NCI-H2171 (cell line): ENCODE data around the gene AP3D1.

Experiments
- DNase-seq: peaks from one replicate; lab custom pipeline; 2025; lab: John Stamatoyannopoulos, UW

The AP3D1 gene

DNA sequence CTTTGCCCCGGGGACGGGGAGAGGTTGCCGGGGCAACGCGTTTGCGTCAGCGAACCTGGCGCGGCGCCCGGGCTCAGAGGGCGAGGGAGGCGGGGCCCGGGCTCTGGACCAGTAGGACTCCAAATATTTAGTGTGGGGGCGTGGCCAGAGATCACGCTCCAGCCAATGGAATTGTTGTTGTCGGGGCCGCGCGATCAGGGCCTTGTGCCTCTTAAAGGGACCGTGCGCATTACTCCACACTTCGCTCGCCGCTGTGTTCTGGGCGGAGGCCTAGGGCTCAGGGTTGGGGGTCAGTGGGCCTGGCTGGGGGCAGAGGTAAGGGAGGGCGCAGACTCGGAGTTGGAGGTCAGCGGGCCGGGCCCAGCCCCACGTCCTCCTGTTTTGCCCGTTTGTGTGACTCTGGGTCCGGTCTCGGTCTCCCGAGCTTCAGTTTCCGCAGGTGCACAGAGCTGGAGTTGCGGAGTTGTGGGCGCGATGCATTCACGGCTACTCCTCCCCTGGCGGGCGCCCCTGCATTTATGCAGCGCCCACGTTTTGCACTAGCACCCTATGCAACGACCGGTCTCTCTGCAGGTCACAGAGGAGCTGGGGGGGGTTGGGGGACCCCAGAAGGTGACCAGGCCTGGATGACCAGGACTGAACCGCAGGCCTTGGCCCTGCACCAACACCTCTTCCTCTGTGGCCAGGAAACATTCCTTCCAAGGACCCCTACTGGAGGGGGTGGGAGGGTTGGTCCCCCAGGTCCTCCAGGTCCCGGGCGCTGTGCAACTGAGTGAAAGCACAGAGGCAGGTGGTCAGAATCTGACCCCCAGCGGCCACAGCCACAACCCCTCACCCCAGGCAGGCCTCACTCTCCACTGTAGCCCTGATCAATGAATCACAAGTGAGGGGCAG lies 89.6 kb downstream of the AP3D1 start:
- peak; percentile 99 for DNase-seq

DNA sequence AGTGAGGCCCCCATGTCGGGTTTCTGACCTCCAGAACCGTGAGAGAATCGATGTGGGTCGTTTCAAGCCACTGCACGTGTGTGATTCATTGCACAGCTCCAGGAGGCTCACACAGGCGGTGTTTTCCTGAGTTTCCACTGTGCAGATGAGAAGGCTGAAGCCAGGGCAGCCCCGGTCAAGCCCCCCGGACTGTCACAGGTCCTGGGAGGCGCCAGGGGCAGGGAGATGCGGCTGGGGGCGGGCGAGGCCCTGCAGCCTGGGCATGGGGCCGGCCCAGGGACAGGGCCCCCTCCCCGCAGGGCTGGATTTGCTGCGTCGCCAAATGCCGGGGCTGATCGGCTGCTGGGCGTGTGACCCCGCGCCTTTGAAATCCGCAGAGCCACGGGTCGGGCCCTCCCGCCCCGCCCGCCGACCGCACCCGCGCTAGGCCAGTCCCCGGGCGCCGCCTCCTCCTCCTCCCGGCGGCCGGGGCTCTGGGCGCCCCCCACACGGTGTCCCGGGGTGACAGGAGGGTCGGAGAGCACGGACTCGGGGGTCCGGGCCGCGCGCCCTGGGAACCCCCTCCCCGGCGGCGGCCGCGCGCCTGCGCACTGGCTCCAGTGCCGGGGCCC lies 90.4 kb downstream of the AP3D1 start:
- no peak for DNase-seq

DNA sequence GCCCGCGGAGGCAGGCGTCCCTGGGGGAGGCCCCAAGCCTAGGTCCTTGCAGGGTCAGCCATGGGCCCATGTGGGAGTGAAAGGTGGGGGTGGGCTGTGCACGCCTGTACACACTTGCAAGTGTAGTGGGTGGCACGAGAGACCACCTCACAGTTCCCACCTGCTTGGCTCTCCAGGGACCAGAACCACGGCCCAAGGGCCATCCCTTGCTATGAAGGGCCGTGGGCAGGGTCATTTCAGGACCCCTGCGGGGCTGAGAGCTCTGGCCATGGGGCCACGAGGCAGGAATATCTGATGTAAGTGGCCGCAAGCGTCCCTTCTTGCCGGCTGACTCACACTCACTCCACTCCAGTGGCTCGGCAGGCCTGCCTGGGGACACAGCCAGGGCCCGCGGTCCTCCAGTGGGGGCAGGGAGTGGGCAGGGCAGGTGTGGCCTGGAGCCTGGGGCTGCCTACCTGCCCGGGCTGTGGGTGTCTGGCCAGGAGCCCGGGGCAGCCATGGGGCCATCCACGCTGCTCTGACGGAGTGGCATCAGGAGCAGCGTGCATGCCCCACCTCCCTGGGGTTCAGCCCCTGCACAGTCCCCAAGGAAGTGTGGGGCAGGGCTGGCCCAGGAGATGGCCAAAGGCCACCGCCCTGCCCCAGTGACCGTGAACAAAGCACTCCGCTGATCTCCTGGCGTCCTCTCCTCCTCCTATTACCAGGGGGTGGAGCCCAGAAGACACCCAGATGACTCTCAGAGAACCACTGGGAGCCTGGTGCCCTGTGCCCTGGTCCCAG lies 91.8 kb downstream of the AP3D1 start:
- DNase-seq, result no peak

DNA sequence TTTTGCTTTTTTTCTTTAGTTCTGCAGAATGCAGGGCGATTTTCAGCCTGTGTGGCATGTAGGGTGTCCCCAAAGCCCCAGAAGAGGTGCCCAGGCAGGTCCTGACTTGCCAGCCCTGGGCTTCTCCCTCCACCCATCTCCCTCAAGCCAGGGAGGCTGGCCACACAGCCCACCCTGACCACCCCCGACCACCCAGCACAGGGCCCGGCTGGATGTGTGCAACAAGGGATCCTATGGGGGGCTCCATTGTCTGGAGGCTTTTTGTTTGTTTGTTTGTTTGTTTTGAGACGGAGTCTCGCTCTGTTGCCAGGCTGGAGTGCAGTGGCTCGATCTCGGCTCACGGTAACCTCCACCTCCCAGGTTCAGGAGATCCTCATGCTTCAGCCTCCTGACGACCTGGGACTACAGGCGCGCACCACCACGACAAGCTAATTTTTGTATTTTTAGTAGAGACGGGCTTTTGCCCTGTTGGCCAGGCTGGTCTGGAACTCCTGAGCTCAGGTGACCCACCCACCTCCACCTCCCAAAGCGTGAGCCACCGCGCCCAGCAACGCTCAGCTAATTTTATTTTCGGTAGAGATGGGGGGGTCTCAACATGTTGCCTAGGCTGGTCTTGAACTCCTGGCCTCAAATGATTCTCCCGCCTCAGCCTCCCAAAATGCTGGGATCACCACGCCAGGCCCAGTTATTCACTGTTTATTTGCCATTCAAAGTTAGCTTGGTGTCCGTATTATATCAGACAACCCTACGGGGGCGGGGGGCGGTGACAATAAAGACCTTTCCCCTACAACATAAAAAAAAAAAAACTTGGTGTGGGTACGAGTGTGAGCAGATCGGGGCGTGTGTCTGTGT lies 92.6 kb downstream of the AP3D1 start:
- DNase-seq, result no peak

DNA sequence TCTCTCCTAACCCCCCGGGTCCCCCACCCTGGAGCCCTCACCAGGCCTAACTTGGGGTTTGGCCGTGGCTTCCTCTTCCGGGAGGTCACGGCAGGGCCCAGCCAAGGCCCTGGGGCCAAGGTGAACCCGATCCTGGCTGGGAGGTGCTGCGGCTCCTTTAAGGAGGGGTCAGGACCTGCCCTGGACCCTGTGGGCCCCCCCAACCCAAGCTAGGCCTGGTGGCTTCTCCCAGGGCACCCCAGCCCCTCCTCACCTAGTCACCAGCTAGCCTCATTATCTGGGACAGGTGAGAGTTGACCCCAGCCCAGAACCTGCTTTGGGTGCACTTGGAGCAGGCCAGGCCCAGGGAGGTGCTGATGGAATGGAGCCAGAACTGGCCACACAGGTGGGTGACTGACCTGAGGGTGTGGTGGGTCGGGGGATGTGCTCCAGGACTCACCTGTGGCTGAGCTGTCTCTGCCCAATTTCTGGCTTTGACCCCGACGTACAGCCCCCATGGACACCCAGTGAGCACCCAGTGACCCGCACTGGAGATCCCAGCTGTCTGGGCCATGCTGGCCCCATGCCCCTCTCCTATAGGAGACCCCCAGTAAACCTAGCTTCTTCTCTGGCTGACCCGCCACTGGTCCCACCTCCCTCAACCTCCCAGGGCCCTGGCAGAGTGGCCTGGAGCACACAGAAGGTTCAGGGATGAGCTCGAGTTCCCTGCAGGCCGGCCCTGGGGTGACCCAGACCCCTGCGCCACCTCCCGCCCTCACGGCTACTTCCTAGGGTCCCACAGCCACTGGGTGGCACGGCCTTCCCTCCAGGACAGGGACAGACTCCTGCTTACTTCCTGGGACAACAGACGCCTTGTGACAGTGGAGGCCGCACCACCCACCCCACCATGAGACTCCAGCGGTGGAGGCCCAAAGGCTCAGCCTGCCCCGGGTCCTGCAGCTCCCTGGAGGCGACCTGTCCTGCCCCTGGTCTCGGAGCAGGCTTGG lies 93.6 kb downstream of the AP3D1 start:
- DNase-seq, result no peak

DNA sequence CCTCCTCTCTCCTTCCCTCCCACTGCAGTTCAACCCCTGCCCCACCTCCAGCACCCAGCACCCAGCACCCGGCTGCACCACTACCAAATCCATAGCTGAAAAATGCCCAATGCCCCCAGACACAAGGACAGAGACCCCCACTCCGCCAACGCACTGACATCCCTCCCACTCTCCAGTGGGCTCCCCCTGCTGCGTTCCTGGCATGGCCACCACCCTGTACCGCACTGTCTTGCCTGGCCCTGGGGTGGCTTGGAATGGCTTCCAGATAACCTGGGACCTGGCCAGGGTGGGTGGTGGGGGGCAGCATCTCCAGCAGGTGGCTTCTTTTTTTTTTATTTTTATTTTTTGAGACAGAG lies 94.6 kb downstream of the AP3D1 start:
- no peak for DNase-seq

DNA sequence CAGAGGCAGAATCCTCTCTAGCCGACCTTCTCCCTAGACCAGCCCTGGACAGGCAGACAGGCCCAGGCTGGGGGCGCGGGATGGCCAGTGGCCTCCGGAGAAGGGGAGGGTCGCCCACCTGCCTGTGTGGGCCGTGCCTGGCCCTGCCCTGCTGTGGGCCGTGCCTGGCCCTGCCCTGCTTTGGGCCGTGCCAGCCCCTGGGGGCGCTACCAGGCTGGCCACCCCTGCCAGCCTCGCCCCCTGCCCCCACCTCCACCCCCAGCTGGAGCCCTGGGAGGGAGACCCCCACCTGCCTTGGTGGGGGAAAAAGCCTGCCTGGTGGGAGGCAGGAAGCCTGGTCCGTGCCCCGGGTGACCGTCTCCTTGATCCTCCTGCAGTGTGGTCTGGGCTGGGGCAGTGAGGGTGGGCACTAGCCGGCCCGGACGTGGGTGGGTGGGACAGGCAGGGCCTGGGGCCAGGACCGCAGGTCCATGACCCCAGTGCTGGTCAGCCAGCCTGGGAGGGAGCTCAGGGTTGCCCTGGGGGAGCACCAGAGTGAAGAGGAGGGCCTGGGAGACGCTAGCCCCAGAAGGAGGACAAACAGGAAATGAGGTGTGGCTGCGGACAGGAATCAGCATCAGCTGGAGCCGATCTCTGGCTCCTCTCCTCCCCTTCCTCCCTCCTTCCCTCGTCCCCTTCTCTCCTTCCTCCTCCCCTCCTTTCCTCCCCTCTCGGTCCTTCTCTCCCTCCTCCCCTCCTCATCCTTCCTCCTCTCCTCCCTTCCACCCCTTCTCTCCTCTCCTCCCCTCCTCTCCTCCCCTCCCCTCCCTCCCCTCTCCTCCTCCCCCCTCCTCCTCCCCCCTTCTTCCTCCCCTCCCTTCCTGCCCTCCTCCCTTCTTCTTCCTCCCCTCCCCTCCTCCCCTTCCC lies 95.2 kb downstream of the AP3D1 start:
- no peak for DNase-seq

DNA sequence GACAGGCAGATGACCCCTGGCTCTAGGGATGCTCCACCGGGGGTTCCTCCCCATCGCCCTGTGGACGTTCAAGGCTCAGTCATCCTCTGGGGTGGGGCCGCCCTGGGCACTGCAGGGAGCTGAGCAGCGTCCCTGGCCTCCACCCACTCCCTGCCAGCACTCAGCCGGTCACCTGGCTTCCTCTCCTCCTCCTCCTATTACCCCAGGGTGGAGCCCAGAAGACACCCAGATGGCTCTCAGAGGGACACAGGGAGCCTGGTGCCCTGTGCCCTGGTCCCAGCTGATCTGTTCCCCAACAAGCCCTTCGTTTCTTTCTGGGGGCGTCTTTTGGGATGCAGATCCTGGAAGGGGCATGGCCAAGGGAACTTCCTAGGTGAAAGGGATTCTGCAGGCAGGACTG lies 96.6 kb downstream of the AP3D1 start:
- DNase-seq, result no peak

DNA sequence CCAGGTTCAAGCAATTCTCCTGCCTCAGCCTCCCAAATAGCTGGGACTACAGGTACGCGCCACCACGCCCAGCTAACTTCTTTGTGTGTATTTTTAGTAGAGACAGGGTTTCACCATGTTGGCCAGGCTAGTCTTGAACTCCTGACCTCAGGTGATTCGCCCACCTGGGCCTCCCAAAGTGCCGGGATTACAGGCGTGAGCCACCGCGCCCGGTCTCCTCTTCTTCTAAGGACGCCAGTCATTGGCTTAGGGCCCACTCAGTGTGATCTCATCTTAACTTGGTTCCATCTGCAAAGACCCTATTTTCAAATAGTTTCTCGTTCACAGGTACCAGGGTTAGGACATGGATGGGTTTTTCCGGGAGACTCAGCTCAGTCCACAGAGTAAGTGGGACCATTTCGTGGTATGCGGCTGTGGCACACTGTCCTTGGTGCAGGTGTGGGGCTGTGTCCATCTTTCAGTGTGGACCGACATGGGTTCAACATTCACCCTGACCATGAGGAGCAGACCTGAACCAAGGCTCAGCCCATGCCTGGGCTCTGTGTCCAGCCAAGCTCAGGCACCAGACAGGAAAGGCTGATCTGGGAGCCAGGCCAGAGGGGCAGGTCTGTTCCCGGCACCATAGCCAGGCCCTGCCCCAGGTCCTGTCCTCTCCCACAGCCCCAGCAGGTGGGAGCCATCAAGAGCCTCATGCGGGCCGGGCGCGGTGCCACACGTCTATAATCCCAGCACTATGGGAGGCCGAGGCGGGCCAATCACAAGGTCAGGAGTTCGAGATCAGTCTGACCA lies 97.6 kb downstream of the AP3D1 start:
- no peak for DNase-seq

DNA sequence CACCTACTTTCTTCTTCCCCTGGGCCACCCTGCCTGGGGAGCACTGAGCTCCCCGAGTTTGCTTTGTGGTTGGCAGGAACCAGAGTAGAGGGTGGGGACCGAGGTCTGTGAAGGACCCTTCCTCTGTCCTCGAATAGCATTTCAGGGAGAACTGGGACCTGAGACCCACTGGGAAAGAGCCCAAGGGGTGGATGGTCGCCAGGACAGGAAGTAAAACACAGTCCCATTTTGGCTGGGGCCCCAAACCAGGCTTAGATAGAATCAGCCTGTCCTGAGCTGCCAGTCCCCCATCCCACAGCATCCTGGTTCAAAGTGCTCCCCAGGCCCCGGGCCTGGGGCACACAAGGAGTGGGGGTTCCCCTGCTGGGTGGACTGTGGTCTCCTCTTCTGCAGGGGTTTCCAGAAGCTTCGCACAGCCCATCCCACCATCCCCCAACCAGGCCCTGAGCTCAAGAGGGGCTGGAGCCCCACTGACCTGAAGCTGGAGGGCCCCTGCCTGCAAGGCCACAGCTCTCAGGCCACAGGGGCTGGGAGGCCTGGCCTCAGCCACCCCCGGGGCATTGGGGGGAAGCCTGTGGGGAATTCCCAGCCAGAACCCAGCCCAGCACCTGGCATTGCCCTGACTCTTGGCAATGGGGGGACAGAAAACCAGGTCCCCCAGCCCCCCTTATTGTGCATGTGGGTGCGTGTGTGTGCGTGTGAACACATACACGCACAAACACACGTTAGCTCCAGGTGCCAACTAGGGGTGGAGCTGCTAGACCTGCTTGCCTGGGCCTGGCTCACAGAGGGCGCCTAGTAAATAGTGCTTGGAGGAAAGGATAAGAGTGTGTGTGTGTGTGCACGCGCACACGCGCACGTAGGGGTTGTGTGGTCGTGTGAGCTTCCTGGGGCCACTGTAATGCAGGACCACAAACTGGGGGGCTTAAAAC lies 99.3 kb downstream of the AP3D1 start:
- DNase-seq, result no peak

DNA sequence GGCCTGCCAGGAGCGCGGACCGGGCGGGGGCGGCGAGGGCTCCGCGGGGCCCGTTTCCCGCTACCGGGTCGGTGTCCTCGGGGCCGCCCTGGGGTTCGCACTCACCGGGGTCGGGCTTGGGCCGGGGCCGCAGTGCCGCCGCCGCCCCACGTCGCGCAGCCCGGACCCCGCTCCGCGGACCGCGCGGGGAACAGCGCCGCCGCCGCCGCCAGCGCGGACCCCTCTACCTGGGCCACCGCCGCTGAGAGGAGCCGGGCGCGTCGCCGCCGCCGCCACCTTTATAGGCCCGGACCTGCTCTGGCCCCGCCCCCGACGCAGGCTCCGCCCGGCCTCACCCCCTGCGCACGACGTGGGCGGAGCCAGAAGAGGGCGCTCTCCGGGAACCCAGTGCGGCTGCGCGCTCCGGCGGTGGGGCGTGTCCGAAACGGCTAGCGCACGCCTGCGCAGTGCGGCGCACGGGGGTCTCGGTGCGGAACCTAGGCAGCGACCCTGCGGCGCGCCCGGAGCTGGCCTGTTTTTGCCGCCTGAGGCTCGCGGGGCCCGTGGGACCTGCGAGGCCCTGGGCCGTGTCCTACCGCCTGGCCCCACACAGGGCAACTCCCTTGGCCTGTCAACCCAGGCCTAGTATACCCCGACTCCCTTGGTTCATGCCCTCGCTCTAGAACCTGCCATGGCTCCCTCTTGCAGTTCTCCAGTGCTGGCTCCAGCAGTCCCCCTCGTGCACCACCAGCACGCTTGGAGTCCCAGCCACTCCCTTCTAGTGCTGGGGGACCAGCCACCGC lies 100.2 kb downstream of the AP3D1 start, which contains the start of gene MKNK2:
Gene MKNK2 (minus strand): TSS at position 254 of the 782 bp plus-strand sequence. CDS start 393 bp downstream, outside the sequence.
- DNase-seq, result peak; percentile 83
